ENCODE data around the gene UNC5B. TPM values are rescaled to one million over a fixed set of nuclear protein-coding genes. Genes with fewer than 3 reads are reported as not detected.
A peak's percentile ranks its signal among the peaks of the same experiment; 100 is the strongest.

The UNC5B gene
- total RNA-seq, 3 donors from 2014 or later, result 0.26 to 0.43 (median 0.35) TPM

- DNase-seq (no peak), ATAC-seq (no peak)
- H3K36me3 Mint-ChIP-seq (ENCODE audit: insufficient read depth), result no peaks in the 10 kb centered on the region
- H3K4me3 Mint-ChIP-seq, result no peak overlapping the region
- H3K4me1 Mint-ChIP-seq (ENCODE audit: low read depth), result peaks cover 2% of the 10 kb centered on the region
- H3K9me3 Mint-ChIP-seq, result no peaks in the 10 kb centered on the region
- H3K27me3 Mint-ChIP-seq (ENCODE audit: low read depth), result peaks cover 7% of the 10 kb centered on the region
These were observed 86.9 kb downstream of the UNC5B start for GRCh38 chr10:71299071-71299785.

GRCh38 chr10:71300555-71301370, 88.4 kb downstream of the UNC5B start:
- no peak for DNase-seq
- peaks cover 2% of the 10 kb centered on the region for H3K4me1 Mint-ChIP-seq (ENCODE audit: low read depth)
- ATAC-seq, result no peak

GRCh38 chr10:71301371-71301916, 89.1 kb downstream of the UNC5B start:
- ATAC-seq (no peak), DNase-seq (no peak)
- peaks cover 2% of the 10 kb centered on the region for H3K4me1 Mint-ChIP-seq (ENCODE audit: low read depth)
- no peak overlapping the region for H3K4me3 Mint-ChIP-seq
- no peaks in the 10 kb centered on the region for H3K36me3 Mint-ChIP-seq (ENCODE audit: insufficient read depth)
- H3K27me3 Mint-ChIP-seq (ENCODE audit: low read depth), result peaks cover 7% of the 10 kb centered on the region
- no peaks in the 10 kb centered on the region for H3K9me3 Mint-ChIP-seq

More at GRCh38 chr10:71300555-71301370, 88.4 kb downstream of the UNC5B start:
- peaks cover 7% of the 10 kb centered on the region for H3K27me3 Mint-ChIP-seq (ENCODE audit: low read depth)
- H3K4me3 Mint-ChIP-seq, result no peak overlapping the region
- no peaks in the 10 kb centered on the region for H3K36me3 Mint-ChIP-seq (ENCODE audit: insufficient read depth)
- H3K9me3 Mint-ChIP-seq, result no peaks in the 10 kb centered on the region

GRCh38 chr10:71302451-71302850, 90.1 kb downstream of the UNC5B start:
- Mint-ChIP-seq H3K9me3 (no peaks in the 10 kb centered on the region), H3K4me3 (no peak overlapping the region), H3K4me1 (ENCODE audit: low read depth) (peaks cover 2% of the 10 kb centered on the region), H3K27me3 (ENCODE audit: low read depth) (peaks cover 7% of the 10 kb centered on the region), H3K36me3 (ENCODE audit: insufficient read depth) (no peaks in the 10 kb centered on the region)
- no peak for ATAC-seq
- no peak for DNase-seq

- no peak overlapping the region for H3K4me3 Mint-ChIP-seq
- no peaks in the 10 kb centered on the region for H3K36me3 Mint-ChIP-seq (ENCODE audit: insufficient read depth)
- H3K9me3 Mint-ChIP-seq, result no peaks in the 10 kb centered on the region
- peaks cover 2% of the 10 kb centered on the region for H3K4me1 Mint-ChIP-seq (ENCODE audit: low read depth)
- H3K27me3 Mint-ChIP-seq (ENCODE audit: low read depth), result peaks cover 7% of the 10 kb centered on the region
- peak; percentile 58 for ATAC-seq
- no peak for DNase-seq
These were observed 90.7 kb downstream of the UNC5B start for GRCh38 chr10:71302874-71303568.

- ATAC-seq (no peak), DNase-seq (no peak)
- peaks cover 7% of the 10 kb centered on the region for H3K27me3 Mint-ChIP-seq (ENCODE audit: low read depth)
- peaks cover 2% of the 10 kb centered on the region for H3K4me1 Mint-ChIP-seq (ENCODE audit: low read depth)
- H3K4me3 Mint-ChIP-seq, result no peak overlapping the region
- no peaks in the 10 kb centered on the region for H3K36me3 Mint-ChIP-seq (ENCODE audit: insufficient read depth)
- no peaks in the 10 kb centered on the region for H3K9me3 Mint-ChIP-seq
These were observed 91.2 kb downstream of the UNC5B start for GRCh38 chr10:71303569-71303907.

GRCh38 chr10:71304914-71305313, 92.5 kb downstream of the UNC5B start:
- Mint-ChIP-seq H3K27me3 (ENCODE audit: low read depth) (peaks cover 9% of the 10 kb centered on the region), H3K4me3 (no peak overlapping the region), H3K36me3 (ENCODE audit: insufficient read depth) (no peaks in the 10 kb centered on the region), H3K4me1 (ENCODE audit: low read depth) (no peaks in the 10 kb centered on the region), H3K9me3 (no peaks in the 10 kb centered on the region)
- no peak for ATAC-seq
- no peak for DNase-seq

GRCh38 chr10:71306979-71307378, 94.6 kb downstream of the UNC5B start:
- H3K4me1 Mint-ChIP-seq (ENCODE audit: low read depth), result no peaks in the 10 kb centered on the region
- no peak overlapping the region for H3K4me3 Mint-ChIP-seq
- H3K27me3 Mint-ChIP-seq (ENCODE audit: low read depth), result peaks cover 7% of the 10 kb centered on the region
- ATAC-seq, result no peak
- H3K36me3 Mint-ChIP-seq (ENCODE audit: insufficient read depth), result no peaks in the 10 kb centered on the region
- DNase-seq, result no peak
- H3K9me3 Mint-ChIP-seq, result no peaks in the 10 kb centered on the region

GRCh38 chr10:71307469-71308085, 95.2 kb downstream of the UNC5B start:
- no peaks in the 10 kb centered on the region for H3K36me3 Mint-ChIP-seq (ENCODE audit: insufficient read depth)
- DNase-seq, result no peak
- no peak overlapping the region for H3K4me3 Mint-ChIP-seq
- no peak for ATAC-seq
- peaks cover 7% of the 10 kb centered on the region for H3K27me3 Mint-ChIP-seq (ENCODE audit: low read depth)
- H3K4me1 Mint-ChIP-seq (ENCODE audit: low read depth), result no peaks in the 10 kb centered on the region
- H3K9me3 Mint-ChIP-seq, result no peaks in the 10 kb centered on the region

GRCh38 chr10:71308244-71308643, 95.9 kb downstream of the UNC5B start:
- no peak for ATAC-seq
- Mint-ChIP-seq H3K9me3 (no peaks in the 10 kb centered on the region), H3K4me1 (ENCODE audit: low read depth) (no peaks in the 10 kb centered on the region), H3K27me3 (ENCODE audit: low read depth) (peaks cover 9% of the 10 kb centered on the region), H3K36me3 (ENCODE audit: insufficient read depth) (no peaks in the 10 kb centered on the region), H3K4me3 (no peak overlapping the region)
- DNase-seq, result no peak

- Mint-ChIP-seq H3K9me3 (no peaks in the 10 kb centered on the region), H3K4me1 (ENCODE audit: low read depth) (peaks cover 2% of the 10 kb centered on the region)
These were observed 96.6 kb downstream of the UNC5B start for GRCh38 chr10:71308985-71309384.

GRCh38 chr10:71309919-71310318, 97.5 kb downstream of the UNC5B start:
- no peaks in the 10 kb centered on the region for H3K36me3 Mint-ChIP-seq (ENCODE audit: insufficient read depth)
- H3K4me1 Mint-ChIP-seq (ENCODE audit: low read depth), result peaks cover 2% of the 10 kb centered on the region
- DNase-seq (no peak), ATAC-seq (no peak)
- H3K4me3 Mint-ChIP-seq, result no peak overlapping the region
- H3K27me3 Mint-ChIP-seq (ENCODE audit: low read depth), result peaks cover 11% of the 10 kb centered on the region
- no peaks in the 10 kb centered on the region for H3K9me3 Mint-ChIP-seq

More at GRCh38 chr10:71308985-71309384, 96.6 kb downstream of the UNC5B start:
- H3K27me3 Mint-ChIP-seq (ENCODE audit: low read depth), result peaks cover 11% of the 10 kb centered on the region
- no peak for DNase-seq
- H3K4me3 Mint-ChIP-seq, result no peak overlapping the region
- ATAC-seq, result no peak
- H3K36me3 Mint-ChIP-seq (ENCODE audit: insufficient read depth), result no peaks in the 10 kb centered on the region

GRCh38 chr10:71312220-71312619, 99.8 kb downstream of the UNC5B start:
- H3K36me3 Mint-ChIP-seq (ENCODE audit: insufficient read depth), result no peaks in the 10 kb centered on the region
- H3K4me3 Mint-ChIP-seq, result no peak overlapping the region

More at GRCh38 chr10:71312220-71312619, 99.8 kb downstream of the UNC5B start:
- peaks cover 2% of the 10 kb centered on the region for H3K4me1 Mint-ChIP-seq (ENCODE audit: low read depth)
- peaks cover 11% of the 10 kb centered on the region for H3K27me3 Mint-ChIP-seq (ENCODE audit: low read depth)
- DNase-seq (no peak), ATAC-seq (no peak)
- H3K9me3 Mint-ChIP-seq, result no peaks in the 10 kb centered on the region
